Panc1 (cell line): ENCODE results near the gene HNRNPA1. TPM values are rescaled to one million over a fixed set of nuclear protein-coding genes. Genes with fewer than 3 reads are reported as not detected.

Experiments
- ATAC-seq: fragments of 200-7000 bp; cut with Tn5 transposase; 2 replicates; pipeline ENCODE4 v1.9.1; 2020; ENCODE audit warnings: mild to moderate bottlenecking, moderate library complexity
- BruUV-seq: library from RNA; stranded (reverse); fragments of 400-500 nt; replicated peaks from 2 replicates; lab custom pipeline; 2021; lab: Mats Ljungman, UMichigan
- CTCF ChIA-PET: fragments of 300-600 bp; sonication (Branson Sonifier 250); formaldehyde crosslinking; loops from one replicate; lab custom pipeline; 2022; ENCODE audit warnings: antibody characterized with exemption; lab: Charles Lee
- POLR2A ChIA-PET: fragments of 300-600 bp; sonication (Branson Sonifier 250); formaldehyde crosslinking; loops from one replicate; lab custom pipeline; 2022; ENCODE audit warnings: antibody characterized with exemption; lab: Charles Lee
- DNase-seq: peaks from one replicate; pipeline ENCODE4 v3.0.0-alpha.2; 2010; ENCODE audit warnings: low read depth, low spot score
- H3K27ac ChIP-seq: 2 replicates; pipeline ENCODE4 v1.5.1; 2011; ENCODE audit warnings: mild to moderate bottlenecking, low read length, inconsistent platforms
- H3K27me3 ChIP-seq: fragments of 200-500 bp; sonication (Bioruptor generic); 2 replicates; pipeline ENCODE4 v1.6.0; 2014; ENCODE audit warnings: low read length, inconsistent platforms; ENCODE audit not compliant: control insufficient read depth, insufficient read depth
- H3K36me3 ChIP-seq: fragments of 200-500 bp; sonication (Bioruptor generic); 2 replicates; pipeline ENCODE4 v1.5.1; 2014; ENCODE audit warnings: inconsistent platforms, mild to moderate bottlenecking, low read length, moderate library complexity; ENCODE audit not compliant: control insufficient read depth, insufficient read depth
- H3K4me1 ChIP-seq: 2 replicates; pipeline ENCODE4 v1.5.1; 2011; ENCODE audit warnings: inconsistent platforms, mild to moderate bottlenecking, low read length, moderate library complexity; ENCODE audit not compliant: control insufficient read depth, insufficient read depth
- H3K4me3 ChIP-seq, 2 experiments: 2 replicates each; pipeline ENCODE4 v1.5.1; 2011 to 2012; ENCODE audit warnings: low read depth in 2 of 2, low read length in 2 of 2, mild to moderate bottlenecking in 2 of 2, inconsistent platforms in 1 of 2, moderate library complexity in 1 of 2
- H3K9me3 ChIP-seq: fragments of 200-500 bp; sonication (Bioruptor generic); 2 replicates; pipeline ENCODE4 v1.5.1; 2014; ENCODE audit warnings: low read depth, mild to moderate bottlenecking, inconsistent platforms, low read length, moderate library complexity; ENCODE audit not compliant: control insufficient read depth, insufficient read depth
- CTCF ChIP-seq: fragments of 450-650 bp; IDR thresholded peaks from 2 replicates; pipeline ENCODE4 v1.5.1; 2017; ENCODE audit warnings: mild to moderate bottlenecking
- POLR2AphosphoS5 ChIP-seq: IDR thresholded peaks from 2 replicates; pipeline ENCODE4 v1.6.1; 2012; ENCODE audit warnings: mild to moderate bottlenecking, low read depth, low read length, moderate library complexity
- SIN3A ChIP-seq: IDR thresholded peaks from 2 replicates; pipeline ENCODE4 v1.6.1; 2012; ENCODE audit warnings: low read depth, mild to moderate bottlenecking, low read length, moderate library complexity, borderline replicate concordance; ENCODE audit not compliant: insufficient read depth
- TCF7L2 ChIP-seq: IDR thresholded peaks from 2 replicates; pipeline ENCODE4 v1.6.1; 2011; ENCODE audit warnings: mild to moderate bottlenecking, low read depth, low read length, inconsistent platforms
- in situ Hi-C: cut with HindIII; loops from 2 replicates; pipeline ENCODE4 v1.10.0; 2016; ENCODE audit warnings: low sequenced_read_pairs, low pct_unique_long_range_greater_than_20kb
- intact Hi-C: fragments of 100-400 bp; cut with micrococcal nuclease; formaldehyde crosslinking; loops from one replicate; pipeline ENCODE4 v1.10.0; 2022; ENCODE audit not compliant: unreplicated experiment
- total RNA-seq: library from RNA; stranded (reverse); gene quantifications from one replicate; pipeline ENCODE4 v1.2.1, GENCODE V29; 2021; ENCODE audit not compliant: unreplicated experiment
- TF ChIP-seq, protein P1 (sequence below), 2 experiments: IDR thresholded peaks; 2 replicates each; pipeline ENCODE4 v1.6.1; 2011 to 2012; ENCODE audit warnings: low read depth in 2 of 2, control low read depth in 1 of 2, low read length in 1 of 2, mild to moderate bottlenecking in 1 of 2, moderate library complexity in 1 of 2; ENCODE audit not compliant: insufficient read depth in 1 of 2

Gene HNRNPA1
- total RNA-seq, 1 experiment from 2014 or later, result 689 TPM

- Histone ChIP-seq H3K36me3 (no peaks in the 10 kb centered on the region), H3K9me3 (no peaks in the 10 kb centered on the region), H3K4me3 (no peak overlapping the region), H3K27ac (no peak overlapping the region), H3K27me3 (peaks cover 13% of the 10 kb centered on the region; the same call in 1 of the 2 replicates), H3K4me1 (peaks cover 14% of the 10 kb centered on the region)
- ATAC-seq (no peak), DNase-seq (no peak)
- intact Hi-C loops, result no loop called here
- in situ Hi-C loops, result no loop called here
- ChIA-PET CTCF (interaction anchor here (0.6 kb wide), 1 partner anchor 1435 kb away, joined by 3 read pairs; no protein-coding TSS in a partner anchor), POLR2A (no interaction called here)
- no TSS peak for BruUV-seq
- TF ChIP-seq, protein P1, sequence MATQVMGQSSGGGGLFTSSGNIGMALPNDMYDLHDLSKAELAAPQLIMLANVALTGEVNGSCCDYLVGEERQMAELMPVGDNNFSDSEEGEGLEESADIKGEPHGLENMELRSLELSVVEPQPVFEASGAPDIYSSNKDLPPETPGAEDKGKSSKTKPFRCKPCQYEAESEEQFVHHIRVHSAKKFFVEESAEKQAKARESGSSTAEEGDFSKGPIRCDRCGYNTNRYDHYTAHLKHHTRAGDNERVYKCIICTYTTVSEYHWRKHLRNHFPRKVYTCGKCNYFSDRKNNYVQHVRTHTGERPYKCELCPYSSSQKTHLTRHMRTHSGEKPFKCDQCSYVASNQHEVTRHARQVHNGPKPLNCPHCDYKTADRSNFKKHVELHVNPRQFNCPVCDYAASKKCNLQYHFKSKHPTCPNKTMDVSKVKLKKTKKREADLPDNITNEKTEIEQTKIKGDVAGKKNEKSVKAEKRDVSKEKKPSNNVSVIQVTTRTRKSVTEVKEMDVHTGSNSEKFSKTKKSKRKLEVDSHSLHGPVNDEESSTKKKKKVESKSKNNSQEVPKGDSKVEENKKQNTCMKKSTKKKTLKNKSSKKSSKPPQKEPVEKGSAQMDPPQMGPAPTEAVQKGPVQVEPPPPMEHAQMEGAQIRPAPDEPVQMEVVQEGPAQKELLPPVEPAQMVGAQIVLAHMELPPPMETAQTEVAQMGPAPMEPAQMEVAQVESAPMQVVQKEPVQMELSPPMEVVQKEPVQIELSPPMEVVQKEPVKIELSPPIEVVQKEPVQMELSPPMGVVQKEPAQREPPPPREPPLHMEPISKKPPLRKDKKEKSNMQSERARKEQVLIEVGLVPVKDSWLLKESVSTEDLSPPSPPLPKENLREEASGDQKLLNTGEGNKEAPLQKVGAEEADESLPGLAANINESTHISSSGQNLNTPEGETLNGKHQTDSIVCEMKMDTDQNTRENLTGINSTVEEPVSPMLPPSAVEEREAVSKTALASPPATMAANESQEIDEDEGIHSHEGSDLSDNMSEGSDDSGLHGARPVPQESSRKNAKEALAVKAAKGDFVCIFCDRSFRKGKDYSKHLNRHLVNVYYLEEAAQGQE (IDR thresholded peaks at IDR 0.05; ENCODE audit: insufficient read depth in 1 of 2, low read depth in 2 of 2, low read length in 1 of 2), result no peak
- TF ChIP-seq TCF7L2 (no peak), CTCF (no peak), SIN3A (no peak), POLR2AphosphoS5 (no peak)
Observed at GRCh38 chr12:54303640-54304039, 23.1 kb downstream of the HNRNPA1 start.

GRCh38 chr12:54304187-54304810 is 23.8 kb downstream of the HNRNPA1 start:
- no peak for ATAC-seq
- H3K27me3 ChIP-seq, result peaks cover 11% of the 10 kb centered on the region; the same call in 1 of the 2 replicates
- BruUV-seq, result no TSS peak
- intact Hi-C loops (no loop called here), in situ Hi-C loops (no loop called here)
- H3K4me1 ChIP-seq, result peaks cover 14% of the 10 kb centered on the region
- no peak for DNase-seq
- H3K4me3 ChIP-seq, result no peak overlapping the region
- ChIA-PET POLR2A (no interaction called here), CTCF (interaction anchor here (0.6 kb wide), 1 partner anchor 1435 kb away, joined by 3 read pairs; no protein-coding TSS in a partner anchor)
- TF ChIP-seq CTCF, result no peak
- no peak for TF ChIP-seq POLR2AphosphoS5
- TF ChIP-seq, protein P1 (IDR thresholded peaks at IDR 0.05; ENCODE audit: insufficient read depth in 1 of 2, low read depth in 2 of 2, low read length in 1 of 2), result no peak
- TF ChIP-seq SIN3A, result no peak
- no peak for TF ChIP-seq TCF7L2
- H3K27ac ChIP-seq, result no peak overlapping the region
- no peaks in the 10 kb centered on the region for H3K36me3 ChIP-seq
- H3K9me3 ChIP-seq, result no peaks in the 10 kb centered on the region
